H1 (cell line): ENCODE data around the gene OR5K3. TPM values are rescaled to one million over a fixed set of nuclear protein-coding genes. Genes with fewer than 3 reads are reported as not detected.

Experiments
- CTCF ChIA-PET: fragments of 300-600 bp; sonication (Branson Sonifier 250); formaldehyde crosslinking; loops from one replicate; lab custom pipeline; 2021; ENCODE audit not compliant: partially characterized antibody; lab: Charles Lee
- POLR2A ChIA-PET: fragments of 300-600 bp; sonication (Branson Sonifier 250); formaldehyde crosslinking; loops from one replicate; lab custom pipeline; 2021; ENCODE audit warnings: inconsistent platforms; ENCODE audit not compliant: partially characterized antibody; lab: Charles Lee
- DNase-seq, 2 experiments: peaks; one replicate each; pipeline versions ENCODE4 v3.0.0 to v3.0.0-alpha.2; 2010 to 2022; ENCODE audit warnings: low spot score in 2 of 2, low read depth in 1 of 2, mixed read lengths in 1 of 2
- FAIRE-seq: peaks from 2 replicates; lab custom pipeline; 2011; peaks lifted over from hg19 to GRCh38; lab: Jason Lieb, UNC
- H2AFZ ChIP-seq: 2 replicates; pipeline ENCODE4 v1.8.1; 2012; ENCODE audit warnings: low read length, inconsistent platforms
- H2AK5ac ChIP-seq: 2 replicates; pipeline ENCODE4 v1.6.1; 2013; ENCODE audit warnings: low read depth, low read length
- H2BK120ac ChIP-seq: replicated peaks from 2 replicates; pipeline ENCODE3; 2013; ENCODE audit warnings: low read depth, low read length, inconsistent platforms
- H2BK12ac ChIP-seq: 2 replicates; pipeline ENCODE4 v1.6.1; 2013; ENCODE audit warnings: low read depth, low read length
- H2BK15ac ChIP-seq: 2 replicates; pipeline ENCODE4 v1.6.1; 2013; ENCODE audit warnings: low read length
- H2BK20ac ChIP-seq: 2 replicates; pipeline ENCODE4 v1.6.1; 2013; ENCODE audit warnings: low read length
- H2BK5ac ChIP-seq: 2 replicates; pipeline ENCODE4 v1.6.1; 2013; ENCODE audit warnings: low read depth, low read length
- H3K14ac ChIP-seq: 2 replicates; pipeline ENCODE4 v1.6.1; 2013; ENCODE audit warnings: inconsistent platforms; ENCODE audit not compliant: insufficient read length
- H3K18ac ChIP-seq: 2 replicates; pipeline ENCODE4 v1.6.1; 2013; ENCODE audit warnings: low read length; ENCODE audit errors: extremely low read depth
- H3K23ac ChIP-seq: 2 replicates; pipeline ENCODE4 v1.6.1; 2013; ENCODE audit warnings: inconsistent platforms; ENCODE audit not compliant: insufficient read length
- H3K23me2 ChIP-seq: 2 replicates; pipeline ENCODE4 v1.6.1; 2013; ENCODE audit warnings: low read depth, low read length
- H3K27ac ChIP-seq: 2 replicates; pipeline ENCODE4 v1.6.1; 2011; ENCODE audit warnings: low read depth, low read length, inconsistent platforms
- H3K27me3 ChIP-seq, 4 experiments: replicated peaks in 1 of 4; 1 replicate in 1 of 4; 2 replicates in 3 of 4; pipeline versions ENCODE4 v1.6.1 to v1.8.1; 2011 to 2013; ENCODE audit warnings: low read length in 3 of 4, mild to moderate bottlenecking in 3 of 4, inconsistent platforms in 2 of 4, mixed read lengths in 2 of 4, moderate library complexity in 1 of 4; ENCODE audit not compliant: control insufficient read depth in 3 of 4, insufficient read depth in 3 of 4; ENCODE audit errors: extremely low read depth in 1 of 4
- H3K36me3 ChIP-seq, 4 experiments: 2 replicates each; pipeline versions ENCODE4 v1.6.1 to v1.8.1; 2011 to 2013; ENCODE audit warnings: mild to moderate bottlenecking in 4 of 4, low read length in 3 of 4, moderate library complexity in 2 of 4, control low read depth in 1 of 4, inconsistent platforms in 1 of 4; ENCODE audit not compliant: insufficient read depth in 4 of 4, control insufficient read depth in 2 of 4
- H3K4ac ChIP-seq: replicated peaks from 2 replicates; pipeline ENCODE3; 2013; ENCODE audit warnings: low read length, low read depth, mixed read lengths, inconsistent platforms; ENCODE audit not compliant: insufficient read length
- H3K4me1 ChIP-seq, 4 experiments: replicated peaks in 1 of 4; 1 replicate in 1 of 4; 2 replicates in 3 of 4; pipeline versions ENCODE4 v1.6.1 to v1.8.1; 2011 to 2013; ENCODE audit warnings: low read length in 3 of 4, inconsistent platforms in 2 of 4, mixed read lengths in 1 of 4; ENCODE audit not compliant: insufficient read depth in 4 of 4, control insufficient read depth in 3 of 4
- H3K4me2 ChIP-seq, 2 experiments: 2 replicates each; pipeline versions ENCODE4 v1.6.1 to v1.8.1; 2011 to 2013; ENCODE audit warnings: low read depth in 2 of 2, low read length in 2 of 2, control low read depth in 1 of 2, inconsistent platforms in 1 of 2, mild to moderate bottlenecking in 1 of 2; ENCODE audit not compliant: insufficient read depth in 1 of 2
- H3K4me3 ChIP-seq, 4 experiments: fragments of 200-600, 300-600 bp in 1 of 4; sonication (generic), shearing (Covaris generic), sonication (Bioruptor Twin) in 1 of 4; 2 replicates each; pipeline versions ENCODE4 v1.5.1 to v1.8.1; 2011 to 2016; ENCODE audit warnings: low read length in 4 of 4, low read depth in 3 of 4, control low read depth in 2 of 4, inconsistent platforms in 2 of 4, mild to moderate bottlenecking in 2 of 4, mixed read lengths in 1 of 4, moderate library complexity in 1 of 4; ENCODE audit not compliant: insufficient read depth in 2 of 4; ENCODE audit errors: extremely low read depth in 1 of 4
- H3K56ac ChIP-seq: replicated peaks from 2 replicates; pipeline ENCODE3; 2013; ENCODE audit warnings: low read depth, mild to moderate bottlenecking, mixed read lengths, low read length, inconsistent platforms; ENCODE audit not compliant: insufficient read length
- H3K79me1 ChIP-seq: 2 replicates; pipeline ENCODE4 v1.6.1; 2013; ENCODE audit warnings: low read depth, low read length, control low read depth
- H3K79me2 ChIP-seq, 2 experiments: 2 replicates each; pipeline versions ENCODE4 v1.6.1 to v1.8.1; 2012 to 2013; ENCODE audit warnings: low read length in 2 of 2, mild to moderate bottlenecking in 2 of 2, inconsistent platforms in 1 of 2; ENCODE audit not compliant: insufficient read depth in 2 of 2, control insufficient read depth in 1 of 2
- H3K9ac ChIP-seq, 4 experiments: replicated peaks in 1 of 4; 1 replicate in 1 of 4; 2 replicates in 3 of 4; pipeline versions ENCODE4 v1.6.1 to v1.8.1; 2011 to 2013; ENCODE audit warnings: low read depth in 3 of 4, low read length in 3 of 4, control low read depth in 2 of 4, mild to moderate bottlenecking in 2 of 4, moderate library complexity in 2 of 4, inconsistent platforms in 1 of 4; ENCODE audit errors: extremely low read depth in 1 of 4
- H3K9me3 ChIP-seq, 2 experiments: 2 replicates each; pipeline versions ENCODE4 v1.6.1 to v1.8.1; 2012 to 2013; ENCODE audit warnings: mild to moderate bottlenecking in 2 of 2, moderate library complexity in 2 of 2, control low read depth in 1 of 2, inconsistent platforms in 1 of 2, low read depth in 1 of 2, low read length in 1 of 2, mixed read lengths in 1 of 2; ENCODE audit not compliant: insufficient read depth in 2 of 2
- H4K20me1 ChIP-seq, 2 experiments: replicated peaks in 1 of 2; 2 replicates each; pipeline versions ENCODE3 to v1.8.1; 2011 to 2013; ENCODE audit warnings: inconsistent platforms in 2 of 2, low read length in 2 of 2, mild to moderate bottlenecking in 1 of 2; ENCODE audit not compliant: insufficient read depth in 2 of 2, control insufficient read depth in 1 of 2
- H4K5ac ChIP-seq: 2 replicates; pipeline ENCODE4 v1.6.1; 2013; ENCODE audit warnings: low read length, low read depth, mixed read lengths, inconsistent platforms; ENCODE audit not compliant: insufficient read length
- H4K8ac ChIP-seq: 2 replicates; pipeline ENCODE4 v1.8.0; 2013; ENCODE audit warnings: mild to moderate bottlenecking, moderate library complexity, low read length, inconsistent platforms; ENCODE audit not compliant: insufficient read depth; ENCODE audit errors: extremely low read depth
- H4K91ac ChIP-seq: replicated peaks from 2 replicates; pipeline ENCODE3; 2013; ENCODE audit warnings: low read length, mixed read lengths, inconsistent platforms; ENCODE audit not compliant: insufficient read length
- ASH2L ChIP-seq: fragments of 200-600, 300-600 bp; sonication (generic); IDR thresholded peaks from one replicate; pipeline ENCODE4 v1.7.1; 2017; ENCODE audit warnings: low read length
- BRCA1 ChIP-seq: IDR thresholded peaks from 2 replicates; pipeline ENCODE4 v1.6.1; 2012; ENCODE audit warnings: low read depth, low read length, improper control_type of control experiment
- CBX5 ChIP-seq: fragments of 300-800, 300-1000 bp; sonication (generic); IDR thresholded peaks from 2 replicates; pipeline ENCODE4 v1.7.1; 2016; ENCODE audit warnings: antibody characterized with exemption, low read length, low read depth
- CHD1 ChIP-seq: IDR thresholded peaks from 2 replicates; pipeline ENCODE4 v1.6.1; 2012; ENCODE audit warnings: low read depth, low read length, improper control_type of control experiment
- FOSL1 ChIP-seq: IDR thresholded peaks from 2 replicates; pipeline ENCODE4 v1.6.1; 2011; ENCODE audit warnings: mild to moderate bottlenecking, low read depth, low read length, moderate library complexity; ENCODE audit not compliant: insufficient read depth
- JUND ChIP-seq: IDR thresholded peaks from 2 replicates; pipeline ENCODE4 v1.6.1; 2011; ENCODE audit warnings: mild to moderate bottlenecking, improper control_type of control experiment, low read length
- POLR2AphosphoS5 ChIP-seq: IDR thresholded peaks from 2 replicates; pipeline ENCODE4 v1.6.1; 2011; ENCODE audit warnings: low read depth, low read length
- POU5F1 ChIP-seq: IDR thresholded peaks from 2 replicates; pipeline ENCODE4 v1.6.1; 2011; ENCODE audit warnings: low read depth, mild to moderate bottlenecking, low read length, moderate library complexity
- RAD21 ChIP-seq, 2 experiments: IDR thresholded peaks in 1 of 2; conservative IDR thresholded peaks in 1 of 2; 2 replicates each; pipeline ENCODE4 v1.6.1; 2011; ENCODE audit warnings: low read depth in 2 of 2, low read length in 2 of 2, improper control_type of control experiment in 1 of 2, inconsistent platforms in 1 of 2, mild to moderate bottlenecking in 1 of 2, moderate library complexity in 1 of 2
- RXRA ChIP-seq: IDR thresholded peaks from 2 replicates; pipeline ENCODE4 v1.6.1; 2011; ENCODE audit warnings: low read depth, mild to moderate bottlenecking, low read length, moderate library complexity; ENCODE audit not compliant: insufficient read depth
- polyA plus RNA-seq, 7 experiments: library from polyadenylated mRNA; depleted of rRNA in 3 of 7; stranded (reverse) in 5 of 7; unstranded in 2 of 7; fragments of >200 nt in 5 of 7; fragments of 200-250 nt in 2 of 7; gene quantifications; 1 replicate in 5 of 7; 2 replicates in 1 of 7; 4 replicates in 1 of 7; pipeline versions ENCODE4 v1.2.1 to v1.2.3, GENCODE V29; 2011 to 2013; ENCODE audit warnings: missing spikeins in 2 of 7, mixed read lengths in 2 of 7
- total RNA-seq: library from RNA; stranded (reverse); fragmentation: NEBNext Ultra II Directional; extraction: Animal tissue kit (Norgen Biotek cat#: 25700); gene quantifications from 2 replicates; pipeline ENCODE4 v1.2.1, GENCODE V29; 2021
- TF ChIP-seq, protein P1 (sequence below): IDR thresholded peaks from 2 replicates; pipeline ENCODE4 v1.6.1; 2012; ENCODE audit warnings: inconsistent platforms

The OR5K3 gene
- total and polyA plus RNA-seq, 2 of the 8 experiments (the other 6 are each of a cell fraction or from before 2014, with no cell fraction given), result not detected

DNA sequence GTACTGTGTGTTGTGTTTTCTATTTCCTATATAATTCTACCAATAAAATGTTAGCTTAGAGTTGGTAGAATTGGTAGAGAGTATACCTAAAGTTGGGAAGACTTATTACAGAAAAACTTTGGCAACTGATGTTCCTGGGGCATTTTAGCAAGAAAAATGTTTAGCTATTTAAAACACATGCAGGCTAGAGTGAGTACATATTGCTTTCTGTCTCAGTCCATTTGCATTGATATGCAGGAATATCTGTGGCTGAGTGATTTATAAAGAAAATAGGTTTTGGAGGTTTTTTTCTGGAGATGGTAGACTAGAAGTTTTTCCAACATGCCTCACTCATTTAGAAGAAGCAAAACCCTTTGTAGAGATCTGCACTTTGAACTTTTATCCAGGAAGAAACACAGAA lies 42.1 kb downstream of the OR5K3 start:
- FAIRE-seq, result no peak

More for the DNA sequence above, 42.1 kb downstream of the OR5K3 start:
- Histone ChIP-seq H2AFZ (no peak overlapping the region), H3K4ac (no peak overlapping the region), H2AK5ac (no peak overlapping the region), H2BK12ac (no peak overlapping the region), H3K27ac (no peak overlapping the region), H3K36me3 (no peaks in the 10 kb centered on the region), H4K5ac (no peak overlapping the region), H4K91ac (no peak overlapping the region), H3K4me1 (no peaks in the 10 kb centered on the region), H2BK15ac (no peak overlapping the region), H3K27me3 (no peaks in the 10 kb centered on the region), H3K79me1 (no peaks in the 10 kb centered on the region), H3K23me2 (no peaks in the 10 kb centered on the region), H3K4me3 (no peak overlapping the region), H3K14ac (no peak overlapping the region), H3K4me2 (no peak overlapping the region), H4K8ac (no peak overlapping the region), H3K9me3 (0 out of 4 replicates have a peak, but pooled peaks cover 0 to 4% of the 10 kb centered on the region in 2 experiments), H3K23ac (no peak overlapping the region), H3K79me2 (no peaks in the 10 kb centered on the region), H2BK20ac (no peak overlapping the region), H2BK5ac (no peak overlapping the region), H2BK120ac (no peak overlapping the region), H3K18ac (no peak overlapping the region), H3K56ac (no peak overlapping the region), H3K9ac (no peak overlapping the region), H4K20me1 (no peaks in the 10 kb centered on the region)
- DNase-seq, result no peak
- CTCF ChIA-PET, result no interaction called here
- TF ChIP-seq, protein P1, sequence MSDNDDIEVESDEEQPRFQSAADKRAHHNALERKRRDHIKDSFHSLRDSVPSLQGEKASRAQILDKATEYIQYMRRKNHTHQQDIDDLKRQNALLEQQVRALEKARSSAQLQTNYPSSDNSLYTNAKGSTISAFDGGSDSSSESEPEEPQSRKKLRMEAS, result no peak
- TF ChIP-seq POLR2AphosphoS5 (no peak), CHD1 (no peak), RAD21 (IDR thresholded peaks at IDR 0.05 in 1 of 2, conservative IDR thresholded peaks at IDR 0.05 in 1 of 2; ENCODE audit: low read depth in 2 of 2, low read length in 2 of 2) (no peak), FOSL1 (no peak), JUND (no peak), POU5F1 (no peak), BRCA1 (no peak), RXRA (no peak), ASH2L (no peak), CBX5 (no peak)
- POLR2A ChIA-PET, result no interaction called here
